ENCODE measurements around the gene AP3S1. TPM values are rescaled to one million over a fixed set of nuclear protein-coding genes. Genes with fewer than 3 reads are reported as not detected.

AP3S1 gene
- polyA plus RNA-seq, 3 donors, result 30.2 to 86.1 (median 84.8) TPM

- peaks cover 3 to 5% of the 10 kb centered on the region in 2 donors for H3K36me3 Mint-ChIP-seq
- Histone ChIP-seq H3K36me3 (replicated peaks in 1 of 2; ENCODE audit: control insufficient read depth in 1 of 2, insufficient read depth in 2 of 2, low read length in 2 of 2) (no peaks in the 10 kb centered on the region), H3K4me3 (replicated peaks in 1 of 3; ENCODE audit: low read depth in 2 of 3, low read length in 3 of 3) (no peak overlapping the region), H4K20me1 (ENCODE audit: insufficient read depth, low read length) (no peaks in the 10 kb centered on the region), H3K27me3 (ENCODE audit: control insufficient read depth in 2 of 2, insufficient read depth in 2 of 2, low read length in 2 of 2) (peaks cover 54 to 81% of the 10 kb centered on the region in 2 donors), H3K27ac (ENCODE audit: low read depth in 1 of 2, low read length in 2 of 2) (no peak overlapping the region), H3K4me1 (ENCODE audit: control insufficient read depth in 1 of 2, insufficient read depth in 2 of 2, low read length in 2 of 2) (peaks cover 12 to 16% of the 10 kb centered on the region in 2 donors), H2AFZ (ENCODE audit: insufficient read depth, low read depth, low read length, poor library complexity, severe bottlenecking) (no peak overlapping the region), H3K9me3 (replicated peaks in 1 of 2; ENCODE audit: control insufficient read depth in 1 of 2, insufficient read depth in 1 of 2, low read length in 2 of 2) (peaks cover 0 to 16% of the 10 kb centered on the region in 2 donors), H3K79me2 (ENCODE audit: insufficient read depth, low read length) (no peaks in the 10 kb centered on the region), H3K4me2 (replicated peaks; ENCODE audit: extremely low read depth, low read length, poor library complexity, severe bottlenecking) (no peak overlapping the region), H3K9ac (ENCODE audit: insufficient read depth, low read length, poor library complexity, severe bottlenecking) (no peak overlapping the region)
- H3K9me3 Mint-ChIP-seq, result peaks cover 0 to 16% (median 5%) of the 10 kb centered on the region in 7 donors
- no peak for TF ChIP-seq CTCF (IDR thresholded peaks at IDR 0.05)
- H3K27me3 Mint-ChIP-seq (ENCODE audit: low read depth in 3 of 3), result peaks cover 60 to 78% (median 65%) of the 10 kb centered on the region in 3 donors
- no CpG with 5 or more reads among the region's 5 CpGs for WGBS (ENCODE audit: insufficient coverage)
- peaks cover 17% of the 10 kb centered on the region for H3K4me1 Mint-ChIP-seq
- no peak for DNase-seq
- intact Hi-C loops (cut with micrococcal nuclease), result no loop called here
- peak overlapping the region in 1 of 7 donors; percentile 30 for H3K27ac Mint-ChIP-seq
- H3K4me3 Mint-ChIP-seq, result peak overlapping the region in 1 of 2 donors; percentile 32
These were observed 28.0 kb upstream of the AP3S1 start for GRCh38 chr5:115813719-115814118.

- Mint-ChIP-seq H3K27ac (no peak overlapping the region), H3K4me1 (peaks cover 17% of the 10 kb centered on the region), H3K36me3 (peaks cover 3 to 5% of the 10 kb centered on the region in 2 donors), H3K4me3 (peak overlapping the region in 1 of 2 donors; percentile 85), H3K9me3 (peaks cover 0 to 16% (median 5%) of the 10 kb centered on the region in 7 donors), H3K27me3 (ENCODE audit: low read depth in 3 of 3) (peaks cover 62 to 79% (median 72%) of the 10 kb centered on the region in 3 donors)
- DNase-seq, result no peak
- Histone ChIP-seq H3K9ac (ENCODE audit: insufficient read depth, low read length, poor library complexity, severe bottlenecking) (no peak overlapping the region), H3K4me1 (ENCODE audit: control insufficient read depth in 1 of 2, insufficient read depth in 2 of 2, low read length in 2 of 2) (peaks cover 12 to 16% of the 10 kb centered on the region in 2 donors), H3K27me3 (ENCODE audit: control insufficient read depth in 2 of 2, insufficient read depth in 2 of 2, low read length in 2 of 2) (peaks cover 54 to 86% of the 10 kb centered on the region in 2 donors), H4K20me1 (ENCODE audit: insufficient read depth, low read length) (no peaks in the 10 kb centered on the region), H3K27ac (ENCODE audit: low read depth in 1 of 2, low read length in 2 of 2) (no peak overlapping the region), H3K79me2 (ENCODE audit: insufficient read depth, low read length) (no peaks in the 10 kb centered on the region), H3K9me3 (replicated peaks in 1 of 2; ENCODE audit: control insufficient read depth in 1 of 2, insufficient read depth in 1 of 2, low read length in 2 of 2) (peaks cover 0 to 16% of the 10 kb centered on the region in 2 donors), H2AFZ (ENCODE audit: insufficient read depth, low read depth, low read length, poor library complexity, severe bottlenecking) (no peak overlapping the region), H3K4me3 (replicated peaks in 1 of 3; ENCODE audit: low read depth in 2 of 3, low read length in 3 of 3) (peak overlapping the region in 1 of 3 experiments; percentile 56), H3K4me2 (replicated peaks; ENCODE audit: extremely low read depth, low read length, poor library complexity, severe bottlenecking) (peak overlapping the region; percentile 60), H3K36me3 (replicated peaks in 1 of 2; ENCODE audit: control insufficient read depth in 1 of 2, insufficient read depth in 2 of 2, low read length in 2 of 2) (no peaks in the 10 kb centered on the region)
- TF ChIP-seq CTCF (IDR thresholded peaks at IDR 0.05), result no peak
- 13% methylated on average over 10 of the region's 21 CpGs for WGBS (ENCODE audit: insufficient coverage)
- intact Hi-C loops (cut with micrococcal nuclease), result no loop called here
These were observed 26.6 kb upstream of the AP3S1 start for GRCh38 chr5:115815006-115815692.

All from CD14-positive monocyte (primary cell).